Activated CD4-positive, alpha-beta T cell treated with anti-CD3 and anti-CD28 coated beads, Interleukin-2, amount 10 ng/mL, durations not matched to agents 24 days and 14 days (primary cell): Measurements from ENCODE around the gene EIF2A. TPM values are rescaled to one million over a fixed set of nuclear protein-coding genes. Genes with fewer than 3 reads are reported as not detected.
A peak's percentile ranks its signal among the peaks of the same experiment; 100 is the strongest.

Experiments used
- DNase-seq: peaks from one replicate; pipeline ENCODE4 v3.0.0; 2022
- H3K27ac Mint-ChIP-seq: one replicate; pipeline ENCODE4 v1.8.0; 2022; ENCODE audit warnings: mild to moderate bottlenecking, mixed read lengths
- H3K27me3 Mint-ChIP-seq: one replicate; pipeline ENCODE4 v1.8.0; 2022; ENCODE audit warnings: mixed read lengths
- H3K36me3 Mint-ChIP-seq: one replicate; pipeline ENCODE4 v1.8.0; 2022; ENCODE audit warnings: low read depth, mild to moderate bottlenecking, mixed read lengths
- H3K4me1 Mint-ChIP-seq: one replicate; pipeline ENCODE4 v1.8.0; 2021; ENCODE audit warnings: mixed read lengths
- H3K4me3 Mint-ChIP-seq: one replicate; pipeline ENCODE4 v1.8.0; 2022; ENCODE audit warnings: mild to moderate bottlenecking, moderate library complexity, mixed read lengths
- H3K9me3 Mint-ChIP-seq: one replicate; pipeline ENCODE4 v1.8.0; 2021; ENCODE audit warnings: mixed read lengths
- intact Hi-C: fragments of 100-400 bp; cut with micrococcal nuclease; formaldehyde crosslinking; loops from one replicate; pipeline ENCODE4 v1.15.1; 2023
- total RNA-seq: library from RNA; stranded (reverse); gene quantifications from 2 replicates; pipeline ENCODE4 v1.2.3, GENCODE V29; 2022

EIF2A gene
- total RNA-seq, 1 donor from 2014 or later = 125 TPM

- H3K9me3 Mint-ChIP-seq = no peaks in the 10 kb centered on the region
- H3K4me3 Mint-ChIP-seq = no peak overlapping the region
- H3K27ac Mint-ChIP-seq = no peak overlapping the region
- intact Hi-C loops = loop anchor here (2.0 to 5.0 kb wide), 3 partner anchors 337 to 619 kb away; partner anchors contain the start of gene MED12L
- H3K27me3 Mint-ChIP-seq = peaks cover 14% of the 10 kb centered on the region
- no peak for DNase-seq
- no peaks in the 10 kb centered on the region for H3K36me3 Mint-ChIP-seq
- H3K4me1 Mint-ChIP-seq = peaks cover 6% of the 10 kb centered on the region
Measured at GRCh38 chr3:150527464-150528255, 18.9 kb upstream of the EIF2A start.

- Mint-ChIP-seq H3K4me1 (peaks cover 6% of the 10 kb centered on the region), H3K4me3 (no peak overlapping the region), H3K27ac (no peak overlapping the region), H3K27me3 (peaks cover 14% of the 10 kb centered on the region), H3K9me3 (no peaks in the 10 kb centered on the region), H3K36me3 (no peaks in the 10 kb centered on the region)
- no peak for DNase-seq
- intact Hi-C loops = loop anchor here (2.0 to 5.0 kb wide), 3 partner anchors 336 to 618 kb away; partner anchors contain the start of gene MED12L
Measured at GRCh38 chr3:150528354-150528797, 18.2 kb upstream of the EIF2A start.

- Mint-ChIP-seq H3K27ac (no peak overlapping the region), H3K36me3 (no peaks in the 10 kb centered on the region), H3K27me3 (peaks cover 12% of the 10 kb centered on the region), H3K9me3 (no peaks in the 10 kb centered on the region), H3K4me3 (no peak overlapping the region), H3K4me1 (peaks cover 6% of the 10 kb centered on the region)
- intact Hi-C loops = no loop called here
- no peak for DNase-seq
Measured at GRCh38 chr3:150531775-150532174, 14.8 kb upstream of the EIF2A start.

GRCh38 chr3:150535204-150535603 is 11.4 kb upstream of the EIF2A start:
- peaks cover 6% of the 10 kb centered on the region for H3K4me1 Mint-ChIP-seq
- intact Hi-C loops = no loop called here
- H3K9me3 Mint-ChIP-seq = no peaks in the 10 kb centered on the region
- DNase-seq = no peak
- no peaks in the 10 kb centered on the region for H3K36me3 Mint-ChIP-seq
- H3K27me3 Mint-ChIP-seq = no peaks in the 10 kb centered on the region
- H3K4me3 Mint-ChIP-seq = no peak overlapping the region
- H3K27ac Mint-ChIP-seq = no peak overlapping the region

GRCh38 chr3:150538324-150539208 is 8.0 kb upstream of the EIF2A start:
- no peak for DNase-seq
- no peak overlapping the region for H3K27ac Mint-ChIP-seq
- H3K36me3 Mint-ChIP-seq = peaks cover 25% of the 10 kb centered on the region
- no peaks in the 10 kb centered on the region for H3K9me3 Mint-ChIP-seq
- H3K4me3 Mint-ChIP-seq = no peak overlapping the region
- intact Hi-C loops = no loop called here
- peaks cover 17% of the 10 kb centered on the region for H3K4me1 Mint-ChIP-seq
- H3K27me3 Mint-ChIP-seq = no peaks in the 10 kb centered on the region

GRCh38 chr3:150540297-150540696 is 6.3 kb upstream of the EIF2A start:
- peaks cover 37% of the 10 kb centered on the region for H3K36me3 Mint-ChIP-seq
- H3K4me3 Mint-ChIP-seq = no peak overlapping the region
- H3K4me1 Mint-ChIP-seq = peaks cover 28% of the 10 kb centered on the region
- no peaks in the 10 kb centered on the region for H3K27me3 Mint-ChIP-seq
- DNase-seq = no peak
- no peaks in the 10 kb centered on the region for H3K9me3 Mint-ChIP-seq
- intact Hi-C loops = no loop called here
- no peak overlapping the region for H3K27ac Mint-ChIP-seq

GRCh38 chr3:150540991-150541390 is 5.6 kb upstream of the EIF2A start:
- no peak for DNase-seq
- Mint-ChIP-seq H3K4me3 (no peak overlapping the region), H3K4me1 (peaks cover 30% of the 10 kb centered on the region), H3K27ac (no peak overlapping the region), H3K36me3 (peaks cover 43% of the 10 kb centered on the region), H3K9me3 (no peaks in the 10 kb centered on the region), H3K27me3 (no peaks in the 10 kb centered on the region)
- intact Hi-C loops = no loop called here

- H3K4me1 Mint-ChIP-seq = peaks cover 37% of the 10 kb centered on the region
- no peak overlapping the region for H3K4me3 Mint-ChIP-seq
- no peaks in the 10 kb centered on the region for H3K9me3 Mint-ChIP-seq
- H3K27me3 Mint-ChIP-seq = no peaks in the 10 kb centered on the region
- intact Hi-C loops = no loop called here
- no peak overlapping the region for H3K27ac Mint-ChIP-seq
- no peak for DNase-seq
- peaks cover 49% of the 10 kb centered on the region for H3K36me3 Mint-ChIP-seq
Measured at GRCh38 chr3:150543128-150543527, 3.5 kb upstream of the EIF2A start.

GRCh38 chr3:150543531-150543930 is 3.1 kb upstream of the EIF2A start:
- intact Hi-C loops = no loop called here
- Mint-ChIP-seq H3K4me3 (peak overlapping the region; percentile 90), H3K9me3 (no peaks in the 10 kb centered on the region), H3K27ac (peak overlapping the region; percentile 5), H3K4me1 (peaks cover 41% of the 10 kb centered on the region), H3K36me3 (peaks cover 52% of the 10 kb centered on the region), H3K27me3 (no peaks in the 10 kb centered on the region)
- no peak for DNase-seq

- peaks cover 55% of the 10 kb centered on the region for H3K36me3 Mint-ChIP-seq
- DNase-seq = no peak
- H3K4me1 Mint-ChIP-seq = peaks cover 44% of the 10 kb centered on the region
- H3K9me3 Mint-ChIP-seq = no peaks in the 10 kb centered on the region
- H3K27me3 Mint-ChIP-seq = no peaks in the 10 kb centered on the region
- intact Hi-C loops = no loop called here
- peak overlapping the region; percentile 90 for H3K4me3 Mint-ChIP-seq
- no peak overlapping the region for H3K27ac Mint-ChIP-seq
Measured at GRCh38 chr3:150544041-150544440, 2.5 kb upstream of the EIF2A start.

GRCh38 chr3:150544726-150545125 is 1.9 kb upstream of the EIF2A start:
- no peaks in the 10 kb centered on the region for H3K27me3 Mint-ChIP-seq
- no peaks in the 10 kb centered on the region for H3K9me3 Mint-ChIP-seq
- H3K27ac Mint-ChIP-seq = peak overlapping the region; percentile 37
- no peak for DNase-seq
- H3K4me1 Mint-ChIP-seq = peaks cover 48% of the 10 kb centered on the region
- H3K36me3 Mint-ChIP-seq = peaks cover 58% of the 10 kb centered on the region
- peak overlapping the region; percentile 90 for H3K4me3 Mint-ChIP-seq
- intact Hi-C loops = no loop called here

- peak overlapping the region; percentile 90 for H3K4me3 Mint-ChIP-seq
- H3K4me1 Mint-ChIP-seq = peaks cover 51% of the 10 kb centered on the region
- H3K9me3 Mint-ChIP-seq = no peaks in the 10 kb centered on the region
- H3K27me3 Mint-ChIP-seq = no peaks in the 10 kb centered on the region
- intact Hi-C loops = loop anchor here (1.0 to 2.0 kb wide), 8 partner anchors 37 to 843 kb away; partner anchors contain the start of genes ERICH6, GPR171, SELENOT and SIAH2
- DNase-seq = peak; percentile 85
- peak overlapping the region; percentile 95 for H3K27ac Mint-ChIP-seq
- peaks cover 61% of the 10 kb centered on the region for H3K36me3 Mint-ChIP-seq
Measured at GRCh38 chr3:150545419-150546225, 965 bp upstream of the EIF2A start.

GRCh38 chr3:150547045-150547741 is 606 bp downstream of the EIF2A start:
- H3K27me3 Mint-ChIP-seq = no peaks in the 10 kb centered on the region

More at GRCh38 chr3:150547045-150547741, 606 bp downstream of the EIF2A start:
- H3K4me3 Mint-ChIP-seq = peak overlapping the region; percentile 90
- H3K4me1 Mint-ChIP-seq = peaks cover 45% of the 10 kb centered on the region
- peaks cover 54% of the 10 kb centered on the region for H3K36me3 Mint-ChIP-seq
- H3K9me3 Mint-ChIP-seq = no peaks in the 10 kb centered on the region
- DNase-seq = no peak
- intact Hi-C loops = loop anchor here (2.0 kb wide), 3 partner anchors 36 to 844 kb away; partner anchors contain the start of gene GPR171
- H3K27ac Mint-ChIP-seq = peak overlapping the region; percentile 95
